PC-3 (cell line): ENCODE measurements around the gene RFC2.

Experiments
- CTCF ChIP-seq: fragments of 300-600 bp; sonication (generic); conservative IDR thresholded peaks from 2 replicates; pipeline ENCODE4 v1.5.1; 2017; ENCODE audit warnings: antibody characterized with exemption, low read depth, mild to moderate bottlenecking, low read length
- EZH2phosphoT487 ChIP-seq: fragments of 300-600 bp; sonication (generic); IDR thresholded peaks from 2 replicates; pipeline ENCODE4 v1.6.1; 2018; ENCODE audit warnings: mild to moderate bottlenecking, antibody characterized with exemption, low read length, borderline replicate concordance

- TF ChIP-seq CTCF, result no peak
- no peak for TF ChIP-seq EZH2phosphoT487
Observed at GRCh38 chr7:74289659-74290552, 35.7 kb upstream of the RFC2 start.
